NCI-H146 (cell line): ENCODE data around the gene GSTA5.
A peak's percentile ranks its signal among the peaks of the same experiment; 100 is the strongest.
"Not testable (repeated sequence)": the region's sequence is repeated elsewhere in the genome, so short reads cannot be mapped to it uniquely, and the experiment has no call there.

Experiments
- DNase-seq: peaks from one replicate; lab custom pipeline; 2025; lab: John Stamatoyannopoulos, UW

GSTA5 gene

DNA sequence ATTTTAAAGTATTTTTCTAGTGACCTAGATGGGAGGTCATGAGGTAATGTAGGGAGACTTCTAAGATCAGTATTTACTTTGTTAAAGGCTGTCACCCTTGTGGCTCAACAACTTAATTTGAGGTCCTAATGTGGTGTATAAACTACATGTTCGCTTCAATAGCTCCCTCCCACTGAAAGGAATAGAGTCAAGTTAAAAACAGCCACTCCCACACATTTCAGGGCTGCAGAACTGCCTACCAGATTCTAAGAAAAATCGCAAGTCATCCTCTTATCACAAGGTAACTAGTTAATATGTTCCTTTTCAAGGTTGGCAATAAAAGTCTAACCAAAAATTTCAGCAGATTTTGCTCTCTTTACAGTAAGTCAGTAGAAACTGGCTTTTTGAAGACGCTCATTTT lies 52.1 kb downstream of the GSTA5 start:
- no peak for DNase-seq

DNA sequence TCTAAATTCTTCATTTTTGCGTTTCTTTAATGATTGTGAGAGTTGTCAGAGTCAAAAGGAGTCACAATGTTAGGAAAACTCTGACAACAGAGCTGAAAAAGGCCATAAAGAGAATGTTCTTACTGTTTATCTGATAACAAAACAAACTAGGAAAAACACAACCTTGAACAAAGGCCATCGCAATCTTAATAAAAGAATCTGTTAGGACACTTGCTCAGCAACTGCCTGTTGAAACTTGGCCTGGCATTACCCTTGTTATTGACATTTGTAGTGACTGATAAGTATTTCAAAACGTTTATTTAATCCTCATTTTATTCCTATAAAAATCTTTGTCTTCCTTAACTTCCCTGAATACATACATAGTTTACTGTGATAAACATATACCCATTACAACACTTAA lies 52.7 kb downstream of the GSTA5 start:
- DNase-seq = no peak

- DNase-seq = no peak
Measured at GRCh38 chr6:52786249-52786956, 54.2 kb downstream of the GSTA5 start.

DNA sequence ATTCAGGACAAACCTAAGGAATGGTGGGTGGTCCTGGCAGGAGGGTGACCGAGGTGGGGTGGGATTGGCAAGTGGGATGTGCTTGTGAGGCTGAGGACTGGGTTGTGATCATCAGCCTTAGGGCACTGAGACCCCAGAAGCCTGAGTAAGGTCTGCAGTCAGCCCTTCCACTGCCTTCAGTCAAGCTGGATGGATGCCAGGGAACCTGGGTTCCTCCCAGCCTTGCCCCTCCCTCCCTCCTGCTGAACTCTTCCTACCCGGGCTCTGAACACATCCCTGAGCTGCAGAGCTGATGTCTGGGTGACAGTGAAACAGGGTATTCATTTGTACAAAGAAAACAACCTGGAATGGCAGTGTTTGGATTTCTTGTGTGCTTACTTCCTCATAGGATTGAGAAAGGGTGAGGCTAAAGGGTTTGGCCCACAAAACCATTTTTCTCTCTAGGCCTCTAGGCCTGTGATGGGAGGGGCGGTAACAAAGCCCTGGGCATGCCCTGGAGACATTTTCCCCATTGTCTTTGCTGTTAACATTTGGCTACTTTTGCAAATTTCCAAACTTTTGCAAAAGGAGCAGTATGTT lies 57.8 kb downstream of the GSTA5 start:
- DNase-seq = peak; percentile 27

DNA sequence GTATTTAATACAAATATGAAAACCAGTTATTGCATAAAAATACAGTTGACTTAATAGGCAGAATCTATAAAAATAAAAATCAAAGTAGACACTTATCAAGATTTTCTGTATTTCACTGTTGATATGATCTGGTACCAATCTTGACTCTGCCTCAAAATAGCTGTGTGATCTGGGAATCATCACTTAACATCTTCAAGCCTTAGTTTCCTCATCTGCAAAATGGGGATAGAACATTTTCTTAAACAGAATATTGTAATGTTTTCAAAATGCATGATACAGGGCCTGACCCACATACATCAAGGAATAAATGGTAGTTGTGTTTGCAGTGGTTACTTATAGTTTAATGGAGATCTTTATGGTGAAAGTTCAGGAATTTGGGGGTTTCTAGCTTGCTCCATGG lies 58.4 kb downstream of the GSTA5 start:
- not testable (repeated sequence) for DNase-seq
